ENCODE measurements around the gene LRMDA. TPM values are rescaled to one million over a fixed set of nuclear protein-coding genes. Genes with fewer than 3 reads are reported as not detected.

The LRMDA gene
- total and polyA plus RNA-seq, 2 of the 8 experiments (the other 6 are each of a cell fraction or from before 2014, with no cell fraction given): 0.86 to 2.8 TPM

- H2BK120ac ChIP-seq (replicated peaks; ENCODE audit: low read depth, low read length): no peak overlapping the region
- WGBS, 2 experiments (ENCODE audit: extremely low coverage in 1 of 2, insufficient coverage in 1 of 2, insufficient read length in 1 of 2, insufficient replicate concordance in 2 of 2, low coverage in 1 of 2, low lambda C conversion rate in 2 of 2, missing lambda C conversion rate in 1 of 2): 93% methylated on average over 3 of the region's 3 CpGs; no CpG with 5 or more reads in 1 of the 2 experiments
- no peaks in the 10 kb centered on the region for H3K79me1 ChIP-seq (ENCODE audit: low read depth, low read length)
- no peak for DNase-seq (ENCODE audit: low read depth in 1 of 2, low spot score in 2 of 2)
- no peak overlapping the region for H2BK15ac ChIP-seq (ENCODE audit: low read length)
- no peaks in the 10 kb centered on the region for H4K20me1 ChIP-seq (replicated peaks in 1 of 2; ENCODE audit: control insufficient read depth in 1 of 2, insufficient read depth in 2 of 2, low read length in 2 of 2)
- H3K56ac ChIP-seq (replicated peaks; ENCODE audit: insufficient read length, low read depth, low read length): no peak overlapping the region
- no peak overlapping the region for H2AFZ ChIP-seq (ENCODE audit: low read length)
- no peak overlapping the region for H3K27ac ChIP-seq (ENCODE audit: low read depth, low read length)
- H3K4me3 ChIP-seq (ENCODE audit: extremely low read depth in 1 of 4, insufficient read depth in 2 of 4, low read depth in 3 of 4, low read length in 4 of 4): no peak overlapping the region
- no peak overlapping the region for H4K91ac ChIP-seq (replicated peaks; ENCODE audit: insufficient read length, low read length)
- H2BK12ac ChIP-seq (ENCODE audit: low read depth, low read length): no peak overlapping the region
- no peak overlapping the region for H2AK5ac ChIP-seq (ENCODE audit: low read depth, low read length)
- H3K14ac ChIP-seq (ENCODE audit: insufficient read length): no peak overlapping the region
- TF ChIP-seq EGR1 (IDR thresholded peaks at IDR 0.05; ENCODE audit: borderline replicate concordance, low read depth, low read length) (no peak), GABPA (IDR thresholded peaks at IDR 0.05; ENCODE audit: borderline replicate concordance, insufficient read depth, low read length) (no peak), TAF7 (optimal IDR thresholded peaks at IDR 0.05; ENCODE audit: borderline replicate concordance, low read depth, low read length) (no peak), KDM4A (IDR thresholded peaks at IDR 0.05; ENCODE audit: low read depth, low read length, severe bottlenecking) (no peak), HDAC2 (IDR thresholded peaks at IDR 0.05; ENCODE audit: borderline replicate concordance in 1 of 2, low read depth in 2 of 2, low read length in 2 of 2) (no peak), SIX5 (IDR thresholded peaks at IDR 0.05; ENCODE audit: low read depth, low read length) (no peak), POLR2A (IDR thresholded peaks at IDR 0.05; ENCODE audit: control extremely low read depth in 1 of 2, low read depth in 2 of 2, low read length in 2 of 2) (no peak)
- H3K36me3 ChIP-seq (ENCODE audit: control insufficient read depth in 2 of 4, insufficient read depth in 4 of 4, low read length in 3 of 4): no peaks in the 10 kb centered on the region
- H3K79me2 ChIP-seq (ENCODE audit: control insufficient read depth in 1 of 2, insufficient read depth in 2 of 2, low read length in 2 of 2): no peaks in the 10 kb centered on the region
- no peak overlapping the region for H4K8ac ChIP-seq (ENCODE audit: extremely low read depth, insufficient read depth, low read length)
- no peaks in the 10 kb centered on the region for H3K27me3 ChIP-seq (replicated peaks in 1 of 4; ENCODE audit: control insufficient read depth in 3 of 4, extremely low read depth in 1 of 4, insufficient read depth in 3 of 4, low read length in 3 of 4)
- H3K4me1 ChIP-seq (replicated peaks in 1 of 4; ENCODE audit: control insufficient read depth in 3 of 4, insufficient read depth in 4 of 4, low read length in 3 of 4): no peaks in the 10 kb centered on the region
- 0 out of 4 replicates have a peak, but pooled peaks cover 0 to 11% of the 10 kb centered on the region in 2 experiments for H3K9me3 ChIP-seq (ENCODE audit: insufficient read depth in 2 of 2, low read depth in 1 of 2, low read length in 1 of 2)
- POLR2A ChIA-PET (ENCODE audit: partially characterized antibody): no interaction called here
- no peak overlapping the region for H3K4ac ChIP-seq (replicated peaks; ENCODE audit: insufficient read length, low read depth, low read length)
- H3K23me2 ChIP-seq (ENCODE audit: low read depth, low read length): no peaks in the 10 kb centered on the region
- H3K23ac ChIP-seq (ENCODE audit: insufficient read length): no peak overlapping the region
- no peak for FAIRE-seq
- H2BK5ac ChIP-seq (ENCODE audit: low read depth, low read length): no peak overlapping the region
- H3K18ac ChIP-seq (ENCODE audit: extremely low read depth, low read length): no peak overlapping the region
- no peak overlapping the region for H2BK20ac ChIP-seq (ENCODE audit: low read length)
- H3K4me2 ChIP-seq (ENCODE audit: insufficient read depth in 1 of 2, low read depth in 2 of 2, low read length in 2 of 2): no peak overlapping the region
- H4K5ac ChIP-seq (ENCODE audit: insufficient read length, low read depth, low read length): no peak overlapping the region
- no peak overlapping the region for H3K9ac ChIP-seq (replicated peaks in 1 of 4; ENCODE audit: extremely low read depth in 1 of 4, low read depth in 3 of 4, low read length in 3 of 4)
- CTCF ChIA-PET (ENCODE audit: partially characterized antibody): no interaction called here
Observed at GRCh38 chr10:76492026-76492425, 1060.6 kb downstream of the LRMDA start.
